ENCODE data around the gene ELOVL1.

GRCh38 chr1:43344267-43344850 is 23.5 kb downstream of the ELOVL1 start:
- TF ChIP-seq CTCF (IDR thresholded peaks at IDR 0.05; ENCODE audit: insufficient read depth, low read length, poor library complexity, severe bottlenecking) (no peak), EZH2phosphoT487 (conservative IDR thresholded peaks at IDR 0.05; ENCODE audit: low read length) (no peak)
